ENCODE data around the gene NEK5. TPM values are rescaled to one million over a fixed set of nuclear protein-coding genes. Genes with fewer than 3 reads are reported as not detected.

NEK5 gene
- polyA plus RNA-seq, 3 donors: 0.07 TPM; not detected in 2

- H3K9ac ChIP-seq (ENCODE audit: insufficient read depth, low read length, poor library complexity, severe bottlenecking): peak overlapping the region; percentile 30
- H3K27ac ChIP-seq (ENCODE audit: low read depth in 1 of 2, low read length in 2 of 2): no peak overlapping the region
- H3K36me3 Mint-ChIP-seq: peaks cover 28 to 29% of the 10 kb centered on the region in 2 donors
- H3K4me1 ChIP-seq (ENCODE audit: control insufficient read depth in 1 of 2, insufficient read depth in 2 of 2, low read length in 2 of 2): peaks cover 16 to 21% of the 10 kb centered on the region in 2 donors
- peak overlapping the region; percentile 86 for H2AFZ ChIP-seq (ENCODE audit: insufficient read depth, low read depth, low read length, poor library complexity, severe bottlenecking)
- H3K4me3 ChIP-seq (replicated peaks in 1 of 3; ENCODE audit: low read depth in 2 of 3, low read length in 3 of 3): peak overlapping the region; percentile 46 to 76 (median 62)
- H3K36me3 ChIP-seq (replicated peaks in 1 of 2; ENCODE audit: control insufficient read depth in 1 of 2, insufficient read depth in 2 of 2, low read length in 2 of 2): peaks cover 18 to 27% of the 10 kb centered on the region in 2 donors
- H3K27me3 ChIP-seq (ENCODE audit: control insufficient read depth in 2 of 2, insufficient read depth in 2 of 2, low read length in 2 of 2): no peaks in the 10 kb centered on the region
- DNase-seq: peak; percentile 11 to 34 (median 31)
- no peaks in the 10 kb centered on the region for H3K79me2 ChIP-seq (ENCODE audit: insufficient read depth, low read length)
- H3K4me1 Mint-ChIP-seq: peaks cover 21% of the 10 kb centered on the region
- peak; percentile 75 for TF ChIP-seq CTCF (IDR thresholded peaks at IDR 0.05)
- peaks cover 0 to 4% (median 0%) of the 10 kb centered on the region in 7 donors for H3K9me3 Mint-ChIP-seq
- H3K27me3 Mint-ChIP-seq (ENCODE audit: low read depth in 3 of 3): peaks cover 3 to 14% (median 4%) of the 10 kb centered on the region in 3 donors
- no peaks in the 10 kb centered on the region for H4K20me1 ChIP-seq (ENCODE audit: insufficient read depth, low read length)
- 0% methylated on average over 19 of the region's 33 CpGs for WGBS (ENCODE audit: insufficient coverage)
- H3K4me3 Mint-ChIP-seq: peak overlapping the region; percentile 92 to 100
- peak overlapping the region in 4 of 7 donors; percentile 4 to 79 (median 61) for H3K27ac Mint-ChIP-seq
- intact Hi-C loops (cut with micrococcal nuclease): loop anchor here in 1 of 2 donors (10.0 kb wide), 2 partner anchors 123 to 1003 kb away; no protein-coding TSS in a partner anchor
- no peaks in the 10 kb centered on the region for H3K9me3 ChIP-seq (replicated peaks in 1 of 2; ENCODE audit: control insufficient read depth in 1 of 2, insufficient read depth in 1 of 2, low read length in 2 of 2)
- H3K4me2 ChIP-seq (replicated peaks; ENCODE audit: extremely low read depth, low read length, poor library complexity, severe bottlenecking): peak overlapping the region; percentile 96
Observed at GRCh38 chr13:52127783-52128702, 830 bp downstream of the NEK5 start.

GRCh38 chr13:52127378-52127777 lies 1.5 kb downstream of the NEK5 start:
- Histone ChIP-seq H3K4me2 (replicated peaks; ENCODE audit: extremely low read depth, low read length, poor library complexity, severe bottlenecking) (peak overlapping the region; percentile 96), H3K36me3 (replicated peaks in 1 of 2; ENCODE audit: control insufficient read depth in 1 of 2, insufficient read depth in 2 of 2, low read length in 2 of 2) (peaks cover 12 to 21% of the 10 kb centered on the region in 2 donors), H3K79me2 (ENCODE audit: insufficient read depth, low read length) (no peaks in the 10 kb centered on the region), H3K9ac (ENCODE audit: insufficient read depth, low read length, poor library complexity, severe bottlenecking) (no peak overlapping the region), H3K27me3 (ENCODE audit: control insufficient read depth in 2 of 2, insufficient read depth in 2 of 2, low read length in 2 of 2) (no peaks in the 10 kb centered on the region), H3K9me3 (replicated peaks in 1 of 2; ENCODE audit: control insufficient read depth in 1 of 2, insufficient read depth in 1 of 2, low read length in 2 of 2) (no peaks in the 10 kb centered on the region), H3K4me3 (replicated peaks in 1 of 3; ENCODE audit: low read depth in 2 of 3, low read length in 3 of 3) (peak overlapping the region in 1 of 3 experiments; percentile 76), H4K20me1 (ENCODE audit: insufficient read depth, low read length) (no peaks in the 10 kb centered on the region), H3K4me1 (ENCODE audit: control insufficient read depth in 1 of 2, insufficient read depth in 2 of 2, low read length in 2 of 2) (peaks cover 16 to 21% of the 10 kb centered on the region in 2 donors), H2AFZ (ENCODE audit: insufficient read depth, low read depth, low read length, poor library complexity, severe bottlenecking) (peak overlapping the region; percentile 86), H3K27ac (ENCODE audit: low read depth in 1 of 2, low read length in 2 of 2) (no peak overlapping the region)
- intact Hi-C loops (cut with micrococcal nuclease): loop anchor here in 1 of 2 donors (10.0 kb wide), 2 partner anchors 123 to 1003 kb away; no protein-coding TSS in a partner anchor
- Mint-ChIP-seq H3K9me3 (peaks cover 0 to 4% (median 0%) of the 10 kb centered on the region in 7 donors), H3K4me1 (peaks cover 21% of the 10 kb centered on the region), H3K4me3 (no peak overlapping the region), H3K27ac (no peak overlapping the region), H3K36me3 (peaks cover 23 to 24% of the 10 kb centered on the region in 2 donors), H3K27me3 (ENCODE audit: low read depth in 3 of 3) (peaks cover 3 to 14% (median 4%) of the 10 kb centered on the region in 3 donors)
- WGBS (ENCODE audit: insufficient coverage): 83% methylated on average over 1 of the region's 6 CpGs
- DNase-seq: no peak
- TF ChIP-seq CTCF (IDR thresholded peaks at IDR 0.05): no peak
